SK-N-SH treated with all-trans-retinoic acid at 6 μM for 48 hours (cell line): ENCODE results near the gene GCSAM.

Experiments used
- ATAC-seq: fragments of 200-7000 bp; cut with Tn5 transposase; 3 replicates; pipeline ENCODE4 v1.9.1; 2020; ENCODE audit warnings: mild to moderate bottlenecking, moderate library complexity
- ARNTL ChIP-seq: fragments of 450-650 bp; formaldehyde crosslinking; IDR thresholded peaks from 2 replicates; pipeline ENCODE4 v1.5.0; 2020; ENCODE audit warnings: low read depth, mild to moderate bottlenecking, moderate library complexity, borderline replicate concordance
- BACH2 ChIP-seq: fragments of 250-450 bp; sonication (Bioruptor Pico); IDR thresholded peaks from 2 replicates; pipeline ENCODE4 v1.9.0; 2021; ENCODE audit warnings: mild to moderate bottlenecking, borderline replicate concordance
- CSDC2 ChIP-seq: fragments of 250-450 bp; sonication (Bioruptor Pico); IDR thresholded peaks from 2 replicates; pipeline ENCODE4 v1.5.0; 2020; ENCODE audit warnings: mild to moderate bottlenecking, moderate library complexity
- ESRRG ChIP-seq: fragments of 250-450 bp; sonication (Bioruptor Pico); IDR thresholded peaks from 2 replicates; pipeline ENCODE4 v1.6.1; 2021; ENCODE audit warnings: mild to moderate bottlenecking
- GLIS3 ChIP-seq: fragments of 250-450 bp; sonication (Bioruptor Pico); IDR thresholded peaks from 2 replicates; pipeline ENCODE4 v1.5.0; 2020; ENCODE audit warnings: mild to moderate bottlenecking, moderate library complexity
- ISL1 ChIP-seq: fragments of 250-450 bp; sonication (Bioruptor Pico); IDR thresholded peaks from 2 replicates; pipeline ENCODE4 v2.1.2; 2022; ENCODE audit warnings: mild to moderate bottlenecking, moderate library complexity
- OSR1 ChIP-seq: fragments of 250-450 bp; sonication (Bioruptor Pico); IDR thresholded peaks from 2 replicates; pipeline ENCODE4 v1.8.0; 2022; ENCODE audit warnings: moderate library complexity, mild to moderate bottlenecking, inconsistent platforms
- PPARA ChIP-seq: fragments of 250-450 bp; sonication (Bioruptor Pico); IDR thresholded peaks from 2 replicates; pipeline ENCODE4 v1.5.0; 2020; ENCODE audit warnings: mild to moderate bottlenecking, borderline replicate concordance
- RARB ChIP-seq: fragments of 250-450 bp; sonication (Bioruptor Pico); IDR thresholded peaks from 2 replicates; pipeline ENCODE4 v1.8.0; 2021; ENCODE audit warnings: mild to moderate bottlenecking, moderate library complexity
- SNAI2 ChIP-seq: fragments of 250-450 bp; sonication (Bioruptor Pico); IDR thresholded peaks from 2 replicates; pipeline ENCODE4 v1.5.0; 2020; ENCODE audit warnings: mild to moderate bottlenecking, moderate library complexity
- TCF4 ChIP-seq: fragments of 250-450 bp; sonication (Bioruptor Pico); IDR thresholded peaks from 2 replicates; pipeline ENCODE4 v1.8.0; 2021; ENCODE audit warnings: mild to moderate bottlenecking, moderate library complexity, borderline replicate concordance
- TOX ChIP-seq: fragments of 250-450 bp; sonication (Bioruptor Pico); IDR thresholded peaks from 2 replicates; pipeline ENCODE4 v1.8.0; 2021; ENCODE audit warnings: mild to moderate bottlenecking, moderate library complexity, borderline replicate concordance
- ZC3H10 ChIP-seq: fragments of 250-450 bp; sonication (Bioruptor Pico); IDR thresholded peaks from 2 replicates; pipeline ENCODE4 v1.5.1; 2021; ENCODE audit warnings: mild to moderate bottlenecking, moderate library complexity
- ZFP3 ChIP-seq: fragments of 250-450 bp; sonication (Bioruptor Pico); IDR thresholded peaks from 2 replicates; pipeline ENCODE4 v1.5.0; 2020; ENCODE audit warnings: mild to moderate bottlenecking, moderate library complexity
- ZNF565 ChIP-seq: fragments of 450-650 bp; formaldehyde crosslinking; conservative IDR thresholded peaks from 2 replicates; pipeline ENCODE4 v1.5.0; 2020; ENCODE audit warnings: low read depth, mild to moderate bottlenecking, moderate library complexity
- ZNF70 ChIP-seq: fragments of 450-650 bp; formaldehyde crosslinking; IDR thresholded peaks from 2 replicates; pipeline ENCODE4 v1.5.0; 2020; ENCODE audit warnings: mild to moderate bottlenecking, moderate library complexity
- ZNF8 ChIP-seq: fragments of 450-650 bp; formaldehyde crosslinking; IDR thresholded peaks from 2 replicates; pipeline ENCODE4 v1.5.0; 2020; ENCODE audit warnings: mild to moderate bottlenecking, moderate library complexity
- TF ChIP-seq, protein P1 (sequence below): fragments of 250-450 bp; sonication (Bioruptor Pico); IDR thresholded peaks from 2 replicates; pipeline ENCODE4 v1.5.0; 2020; ENCODE audit warnings: mild to moderate bottlenecking, moderate library complexity
- TF ChIP-seq, protein P2 (sequence below): fragments of 250-450 bp; sonication (Bioruptor Pico); IDR thresholded peaks from 2 replicates; pipeline ENCODE4 v1.5.1; 2020; ENCODE audit warnings: low read depth, mild to moderate bottlenecking, moderate library complexity
- TF ChIP-seq, protein P3 (sequence below): fragments of 250-450 bp; sonication (Bioruptor Pico); IDR thresholded peaks from 2 replicates; pipeline ENCODE4 v1.8.0; 2021; ENCODE audit warnings: low read depth, mild to moderate bottlenecking, moderate library complexity, borderline replicate concordance

Gene GCSAM

DNA sequence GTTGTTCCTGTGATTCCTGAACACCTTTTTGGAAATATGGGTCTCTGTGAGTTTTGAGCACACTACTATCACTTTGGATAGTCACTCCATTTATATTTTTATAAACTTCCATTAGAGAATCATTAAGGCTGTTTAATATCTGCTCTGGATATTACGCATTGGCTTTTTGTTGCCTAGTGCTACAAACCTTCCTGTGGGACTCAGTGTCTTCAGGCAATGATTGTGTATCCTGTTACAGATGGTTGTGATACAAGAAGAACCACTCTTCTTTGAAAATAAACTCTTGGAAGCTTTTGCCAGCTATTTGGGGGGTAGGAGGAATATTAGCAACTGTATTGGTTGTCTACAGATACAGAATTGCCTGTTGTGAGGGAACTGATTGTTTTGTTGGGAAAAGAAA is 15.6 kb downstream of the GCSAM start:
- no peak for ATAC-seq
- TF ChIP-seq ISL1: no peak
- TF ChIP-seq ZC3H10: no peak
- TF ChIP-seq, protein P1, sequence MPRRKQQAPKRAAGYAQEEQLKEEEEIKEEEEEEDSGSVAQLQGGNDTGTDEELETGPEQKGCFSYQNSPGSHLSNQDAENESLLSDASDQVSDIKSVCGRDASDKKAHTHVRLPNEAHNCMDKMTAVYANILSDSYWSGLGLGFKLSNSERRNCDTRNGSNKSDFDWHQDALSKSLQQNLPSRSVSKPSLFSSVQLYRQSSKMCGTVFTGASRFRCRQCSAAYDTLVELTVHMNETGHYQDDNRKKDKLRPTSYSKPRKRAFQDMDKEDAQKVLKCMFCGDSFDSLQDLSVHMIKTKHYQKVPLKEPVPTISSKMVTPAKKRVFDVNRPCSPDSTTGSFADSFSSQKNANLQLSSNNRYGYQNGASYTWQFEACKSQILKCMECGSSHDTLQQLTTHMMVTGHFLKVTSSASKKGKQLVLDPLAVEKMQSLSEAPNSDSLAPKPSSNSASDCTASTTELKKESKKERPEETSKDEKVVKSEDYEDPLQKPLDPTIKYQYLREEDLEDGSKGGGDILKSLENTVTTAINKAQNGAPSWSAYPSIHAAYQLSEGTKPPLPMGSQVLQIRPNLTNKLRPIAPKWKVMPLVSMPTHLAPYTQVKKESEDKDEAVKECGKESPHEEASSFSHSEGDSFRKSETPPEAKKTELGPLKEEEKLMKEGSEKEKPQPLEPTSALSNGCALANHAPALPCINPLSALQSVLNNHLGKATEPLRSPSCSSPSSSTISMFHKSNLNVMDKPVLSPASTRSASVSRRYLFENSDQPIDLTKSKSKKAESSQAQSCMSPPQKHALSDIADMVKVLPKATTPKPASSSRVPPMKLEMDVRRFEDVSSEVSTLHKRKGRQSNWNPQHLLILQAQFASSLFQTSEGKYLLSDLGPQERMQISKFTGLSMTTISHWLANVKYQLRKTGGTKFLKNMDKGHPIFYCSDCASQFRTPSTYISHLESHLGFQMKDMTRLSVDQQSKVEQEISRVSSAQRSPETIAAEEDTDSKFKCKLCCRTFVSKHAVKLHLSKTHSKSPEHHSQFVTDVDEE (CRISPR knock-in tag): no peak
- TF ChIP-seq, all 23 proteins: peak for 0

DNA sequence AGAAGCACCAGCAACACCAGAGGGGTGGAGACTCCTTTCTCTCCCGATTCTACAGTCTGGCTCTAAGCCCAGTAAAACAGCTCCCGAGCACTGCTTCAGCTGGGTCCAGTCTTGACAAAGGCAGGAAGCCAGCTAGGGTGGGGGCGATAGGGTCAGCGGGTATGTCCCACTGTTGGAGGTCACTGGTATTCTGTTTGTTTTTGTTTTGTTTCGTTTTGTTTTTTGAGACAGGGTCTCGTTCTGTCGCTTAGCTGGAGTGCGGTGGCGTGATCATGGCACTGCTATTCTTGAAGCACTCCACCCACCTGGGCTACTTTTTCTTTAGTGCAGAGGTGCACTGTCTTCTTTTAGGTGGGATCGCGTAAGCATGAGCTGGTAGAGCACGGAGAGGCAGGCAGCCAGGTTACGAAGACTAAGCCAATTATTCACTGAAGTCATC is 16.3 kb downstream of the GCSAM start:
- TF ChIP-seq PPARA (CRISPR knock-in tag): no peak
- no peak for TF ChIP-seq RARB (CRISPR knock-in tag)
- TF ChIP-seq, protein P2, sequence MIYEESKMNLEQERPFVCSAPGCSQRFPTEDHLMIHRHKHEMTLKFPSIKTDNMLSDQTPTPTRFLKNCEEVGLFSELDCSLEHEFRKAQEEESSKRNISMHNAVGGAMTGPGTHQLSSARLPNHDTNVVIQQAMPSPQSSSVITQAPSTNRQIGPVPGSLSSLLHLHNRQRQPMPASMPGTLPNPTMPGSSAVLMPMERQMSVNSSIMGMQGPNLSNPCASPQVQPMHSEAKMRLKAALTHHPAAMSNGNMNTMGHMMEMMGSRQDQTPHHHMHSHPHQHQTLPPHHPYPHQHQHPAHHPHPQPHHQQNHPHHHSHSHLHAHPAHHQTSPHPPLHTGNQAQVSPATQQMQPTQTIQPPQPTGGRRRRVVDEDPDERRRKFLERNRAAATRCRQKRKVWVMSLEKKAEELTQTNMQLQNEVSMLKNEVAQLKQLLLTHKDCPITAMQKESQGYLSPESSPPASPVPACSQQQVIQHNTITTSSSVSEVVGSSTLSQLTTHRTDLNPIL (CRISPR knock-in tag): no peak
- no peak for TF ChIP-seq ZFP3
- TF ChIP-seq ESRRG (CRISPR knock-in tag): no peak
- no peak for TF ChIP-seq TOX (CRISPR knock-in tag)
- TF ChIP-seq, protein P1 (CRISPR knock-in tag): no peak
- TF ChIP-seq ZNF8 (CRISPR knock-in tag): no peak
- ATAC-seq: no peak

DNA sequence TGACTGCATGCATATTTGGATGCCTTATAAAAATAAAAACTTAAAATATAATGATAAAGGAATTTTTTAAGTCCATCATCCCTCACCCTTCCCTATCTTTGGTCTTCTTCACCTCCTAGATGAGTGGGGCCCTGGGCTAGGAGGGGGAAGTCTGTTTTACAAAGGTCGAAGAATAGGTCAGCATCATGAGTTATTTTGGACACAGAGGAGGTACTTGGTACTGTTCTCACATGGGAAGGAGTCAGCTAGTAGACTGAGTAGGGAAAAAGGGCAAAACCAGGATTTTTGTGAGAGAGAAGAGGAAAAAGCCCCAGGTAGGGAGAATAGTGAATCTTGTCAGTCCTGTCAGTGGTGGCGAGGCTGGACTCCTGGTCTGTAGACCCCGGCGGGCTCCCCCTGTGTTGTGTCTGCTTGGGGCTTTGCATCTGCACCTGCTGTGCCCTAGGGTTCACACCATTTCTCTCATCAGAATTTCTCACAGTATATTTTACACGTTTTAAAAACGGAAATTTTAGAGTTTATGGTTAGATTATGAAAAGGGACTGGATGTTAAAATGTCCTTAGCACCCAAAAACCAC is 17.2 kb downstream of the GCSAM start:
- TF ChIP-seq, protein P1 (CRISPR knock-in tag): no peak
- ATAC-seq: no peak

DNA sequence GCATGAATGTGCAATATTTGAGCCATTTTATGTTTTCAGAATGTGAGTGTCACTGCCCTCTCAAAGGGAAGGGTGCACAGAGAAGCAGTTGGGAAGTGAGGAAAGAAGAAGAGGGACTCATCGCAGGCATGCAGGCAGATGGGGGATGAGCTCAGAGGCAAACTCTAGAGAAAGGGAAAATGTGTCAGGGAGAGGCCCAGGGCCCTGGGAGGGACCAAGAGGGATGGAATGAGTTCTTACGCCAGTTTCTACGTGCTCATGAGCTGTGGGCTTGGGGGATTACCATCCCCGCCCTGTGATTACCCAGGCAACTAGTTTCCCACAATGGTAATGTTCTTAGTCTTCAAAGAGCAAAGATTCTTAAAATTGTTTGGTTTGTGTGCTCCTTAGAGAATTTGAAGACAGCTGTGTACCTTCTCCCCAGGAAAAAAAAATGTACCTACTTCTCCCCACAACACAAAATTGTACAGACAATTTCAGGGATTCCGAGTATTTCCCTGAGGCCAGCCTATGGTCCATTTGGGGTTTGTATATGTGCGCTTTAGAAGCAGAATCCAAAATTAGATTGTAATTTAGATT is 17.8 kb downstream of the GCSAM start:
- ATAC-seq: no peak
- no peak for TF ChIP-seq ISL1
- no peak for TF ChIP-seq GLIS3 (CRISPR knock-in tag)
- TF ChIP-seq ZNF8 (CRISPR knock-in tag): no peak
- TF ChIP-seq ZNF70 (CRISPR knock-in tag): no peak
- TF ChIP-seq ZC3H10: no peak
- no peak for TF ChIP-seq TOX (CRISPR knock-in tag)
- no peak for TF ChIP-seq OSR1
- no peak for TF ChIP-seq CSDC2
- no peak for TF ChIP-seq ARNTL (CRISPR knock-in tag)

DNA sequence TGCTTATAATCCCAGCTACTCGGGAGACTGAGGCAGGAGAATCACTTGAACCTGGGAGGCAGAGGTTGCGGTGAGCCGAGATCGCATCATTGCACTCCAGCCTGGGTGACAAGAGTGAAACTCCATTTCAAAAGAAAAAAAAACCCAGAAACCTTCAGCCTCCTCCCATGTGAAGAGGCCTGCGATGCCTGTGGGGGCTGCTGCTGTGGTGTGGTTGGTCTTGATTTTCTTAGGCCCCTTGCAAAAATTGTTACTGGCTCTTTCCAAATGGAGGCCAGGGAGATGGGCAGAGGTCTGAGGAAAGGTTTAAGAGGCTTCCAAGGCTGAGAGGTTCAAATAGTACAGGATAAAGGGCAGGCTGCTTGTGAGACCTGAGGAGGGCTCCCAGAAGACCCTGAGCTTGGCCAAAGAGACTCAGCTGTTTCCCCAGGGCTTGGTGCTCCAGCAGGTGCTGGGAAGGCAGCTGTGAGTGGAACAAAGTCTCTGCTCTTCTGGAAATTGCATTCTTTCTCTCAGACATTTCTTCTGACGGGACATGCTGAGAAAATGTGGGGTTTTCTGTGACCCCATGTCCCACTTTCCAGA is 18.4 kb downstream of the GCSAM start:
- TF ChIP-seq PPARA (CRISPR knock-in tag) (no peak), TCF4 (CRISPR knock-in tag) (no peak), ESRRG (CRISPR knock-in tag) (no peak), SNAI2 (CRISPR knock-in tag) (no peak), GLIS3 (CRISPR knock-in tag) (no peak), ZNF565 (CRISPR knock-in tag) (no peak), BACH2 (CRISPR knock-in tag) (no peak), TOX (CRISPR knock-in tag) (no peak), RARB (CRISPR knock-in tag) (no peak), CSDC2 (no peak)
- TF ChIP-seq, protein P2 (CRISPR knock-in tag): no peak
- TF ChIP-seq, protein P3, sequence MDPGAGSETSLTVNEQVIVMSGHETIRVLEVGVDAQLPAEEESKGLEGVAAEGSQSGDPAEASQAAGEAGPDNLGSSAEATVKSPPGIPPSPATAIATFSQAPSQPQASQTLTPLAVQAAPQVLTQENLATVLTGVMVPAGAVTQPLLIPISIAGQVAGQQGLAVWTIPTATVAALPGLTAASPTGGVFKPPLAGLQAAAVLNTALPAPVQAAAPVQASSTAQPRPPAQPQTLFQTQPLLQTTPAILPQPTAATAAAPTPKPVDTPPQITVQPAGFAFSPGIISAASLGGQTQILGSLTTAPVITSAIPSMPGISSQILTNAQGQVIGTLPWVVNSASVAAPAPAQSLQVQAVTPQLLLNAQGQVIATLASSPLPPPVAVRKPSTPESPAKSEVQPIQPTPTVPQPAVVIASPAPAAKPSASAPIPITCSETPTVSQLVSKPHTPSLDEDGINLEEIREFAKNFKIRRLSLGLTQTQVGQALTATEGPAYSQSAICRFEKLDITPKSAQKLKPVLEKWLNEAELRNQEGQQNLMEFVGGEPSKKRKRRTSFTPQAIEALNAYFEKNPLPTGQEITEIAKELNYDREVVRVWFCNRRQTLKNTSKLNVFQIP (CRISPR knock-in tag): no peak
- TF ChIP-seq, all 23 proteins: peak for 0
- ATAC-seq: no peak
